GM04503 (cell line): ENCODE results near the gene ZNF165.
"Not testable (repeated sequence)": the region's sequence is repeated elsewhere in the genome, so short reads cannot be mapped to it uniquely, and the experiment has no call there.

Source experiments
- DNase-seq: peaks from one replicate; pipeline ENCODE4 v3.0.0-alpha.2; 2012; ENCODE audit warnings: low read depth

ZNF165 gene

GRCh38 chr6:28122283-28122682 lies 41.9 kb downstream of the ZNF165 start:
- DNase-seq, result not testable (repeated sequence)

DNA sequence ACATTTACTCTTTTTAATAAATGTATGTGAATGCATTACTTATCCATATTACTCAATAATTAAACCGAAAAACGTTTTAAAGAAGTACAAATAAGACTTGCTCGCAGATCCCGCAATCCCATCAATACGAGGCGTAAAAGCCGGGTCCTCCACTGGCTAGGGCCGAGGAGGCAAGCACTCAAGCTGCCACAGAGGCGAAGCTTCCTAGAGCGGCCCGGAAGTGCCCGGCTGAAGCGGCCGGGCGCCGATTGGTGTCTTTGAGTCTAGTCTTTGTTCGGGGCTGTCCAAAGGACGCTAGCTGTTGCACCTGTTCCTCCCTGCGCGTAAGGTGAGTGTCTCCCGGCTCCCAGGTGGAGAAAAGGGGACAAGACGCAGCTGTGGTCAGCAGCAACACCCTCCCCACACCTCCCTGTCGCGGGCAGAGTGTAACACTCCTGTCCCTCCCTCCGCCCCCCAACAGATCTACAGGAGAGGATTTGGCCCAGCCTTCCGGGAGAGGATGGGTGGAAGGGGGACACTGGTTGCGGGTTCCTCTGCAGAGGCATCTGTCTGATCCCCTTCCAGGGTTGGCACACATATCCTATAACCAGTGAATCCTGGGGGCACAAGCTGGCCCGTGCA lies 44.1 kb downstream of the ZNF165 start, which contains the start of gene ZSCAN16:
ZSCAN16 (plus strand) TSS at position 260 of the 621 bp plus-strand sequence. CDS start 835 bp downstream, outside the sequence.
- DNase-seq, result no peak

- DNase-seq, result no peak
Observed at GRCh38 chr6:28124971-28125353, 44.6 kb downstream of the ZNF165 start.

DNA sequence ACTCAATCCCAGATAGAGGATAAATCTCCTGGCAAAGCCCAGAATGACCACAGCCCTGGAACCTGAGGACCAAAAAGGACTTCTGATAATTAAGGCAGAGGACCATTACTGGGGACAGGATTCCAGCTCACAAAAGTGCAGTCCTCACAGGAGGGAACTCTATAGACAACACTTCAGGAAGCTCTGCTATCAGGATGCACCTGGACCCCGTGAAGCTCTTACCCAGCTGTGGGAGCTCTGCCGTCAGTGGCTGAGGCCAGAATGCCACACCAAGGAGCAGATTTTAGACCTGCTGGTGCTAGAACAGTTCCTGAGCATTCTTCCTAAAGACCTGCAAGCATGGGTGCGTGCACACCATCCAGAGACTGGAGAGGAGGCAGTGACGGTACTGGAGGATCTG lies 45.0 kb downstream of the ZNF165 start:
- DNase-seq, result no peak

DNA sequence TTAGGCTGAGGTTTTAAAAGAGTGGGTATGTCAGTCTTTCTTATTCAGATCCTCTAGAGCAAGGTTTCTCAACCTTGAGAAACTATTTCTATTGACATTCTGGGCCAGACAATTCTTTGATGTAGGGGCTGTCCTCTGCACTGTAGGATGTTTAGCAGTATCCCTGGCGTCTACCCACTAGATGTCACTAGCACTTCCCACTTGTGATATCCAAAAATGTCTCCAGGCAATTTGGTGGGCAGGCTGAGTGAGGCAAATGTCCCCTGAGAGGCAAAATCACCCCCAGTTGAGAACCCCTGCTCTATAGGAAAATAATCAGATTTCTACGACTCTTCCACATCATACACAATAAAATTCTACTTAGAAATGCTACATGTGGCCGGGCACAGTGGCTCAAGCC lies 53.6 kb downstream of the ZNF165 start:
- DNase-seq, result no peak

GRCh38 chr6:28134716-28135115 lies 54.3 kb downstream of the ZNF165 start:
- DNase-seq, result no peak

GRCh38 chr6:28135393-28135792 lies 55.0 kb downstream of the ZNF165 start:
- DNase-seq, result no peak

GRCh38 chr6:28136585-28137504 lies 56.5 kb downstream of the ZNF165 start:
- DNase-seq, result peak; percentile 78

- DNase-seq, result no peak
Observed at GRCh38 chr6:28137505-28137981, 57.2 kb downstream of the ZNF165 start.
